BJ (cell line): ENCODE measurements around the gene DMD. TPM values are rescaled to one million over a fixed set of nuclear protein-coding genes. Genes with fewer than 3 reads are reported as not detected.

ENCODE experiments used
- CTCF ChIA-PET: fragments of 350-600 bp; formaldehyde crosslinking; extraction: SDS; loops from one replicate; lab custom pipeline; 2021; ENCODE audit warnings: antibody characterized with exemption, inconsistent platforms; lab: Yijun Ruan, JAX
- POLR2A ChIA-PET: fragments of 300-600 bp; sonication (Branson Sonifier 250); formaldehyde crosslinking; extraction: SDS; loops from one replicate; lab custom pipeline; 2021; ENCODE audit warnings: antibody characterized with exemption; lab: Charles Lee
- DNase-seq: peaks from one replicate; pipeline ENCODE4 v3.0.0-alpha.2; 2011; ENCODE audit warnings: low read depth
- H3K27me3 ChIP-seq: 2 replicates; pipeline ENCODE4 v1.6.0; 2011; ENCODE audit warnings: low read length; ENCODE audit not compliant: control insufficient read depth, insufficient read depth
- H3K36me3 ChIP-seq: 2 replicates; pipeline ENCODE4 v1.5.1; 2011; ENCODE audit warnings: low read length; ENCODE audit not compliant: control insufficient read depth, insufficient read depth
- H3K4me3 ChIP-seq: 2 replicates; pipeline ENCODE4 v1.5.1; 2011; ENCODE audit warnings: low read depth, mild to moderate bottlenecking, control low read depth, low read length
- polyA plus RNA-seq: library from polyadenylated mRNA; depleted of rRNA; stranded (reverse); fragments of >200 nt; gene quantifications from 2 replicates; pipeline ENCODE4 v1.2.3, GENCODE V29; 2011
- TF ChIP-seq, protein P1 (sequence below): IDR thresholded peaks from 2 replicates; pipeline ENCODE4 v1.5.1; 2011; ENCODE audit warnings: low read depth, mild to moderate bottlenecking, control low read depth, inconsistent platforms, low read length, moderate library complexity; ENCODE audit not compliant: insufficient read depth

DMD gene
- polyA plus RNA-seq, 1 experiment, result 12.5 TPM

DNA sequence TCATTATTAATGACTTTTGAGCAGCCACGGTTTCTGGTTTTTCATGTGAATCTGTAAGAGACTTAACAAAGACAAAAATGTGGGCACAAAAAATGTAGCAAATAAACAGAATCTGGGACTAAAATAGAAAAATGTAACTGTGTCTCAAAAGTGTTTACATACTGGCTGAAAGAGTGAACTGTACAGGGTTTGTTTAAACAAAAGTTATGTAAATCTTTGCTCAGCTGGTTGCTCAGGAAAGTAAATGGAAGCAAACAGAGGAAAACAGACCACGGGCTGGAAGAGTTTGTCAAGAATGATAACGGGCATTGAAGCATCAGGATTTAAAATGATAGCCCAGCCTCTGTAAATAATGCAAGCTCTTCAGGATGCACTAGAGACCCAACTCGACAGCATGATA is 1217.7 kb downstream of the DMD start:
- no peak overlapping the region for H3K4me3 ChIP-seq
- DNase-seq, result no peak
- POLR2A ChIA-PET, result no interaction called here

GRCh38 chrX:31988975-31989374 is 1222.4 kb downstream of the DMD start:
- DNase-seq, result no peak
- CTCF ChIA-PET, result no interaction called here

More for the DNA sequence above, 1217.7 kb downstream of the DMD start:
- Histone ChIP-seq H3K27me3 (no peaks in the 10 kb centered on the region), H3K36me3 (no peaks in the 10 kb centered on the region)
- CTCF ChIA-PET, result no interaction called here
- TF ChIP-seq, protein P1, sequence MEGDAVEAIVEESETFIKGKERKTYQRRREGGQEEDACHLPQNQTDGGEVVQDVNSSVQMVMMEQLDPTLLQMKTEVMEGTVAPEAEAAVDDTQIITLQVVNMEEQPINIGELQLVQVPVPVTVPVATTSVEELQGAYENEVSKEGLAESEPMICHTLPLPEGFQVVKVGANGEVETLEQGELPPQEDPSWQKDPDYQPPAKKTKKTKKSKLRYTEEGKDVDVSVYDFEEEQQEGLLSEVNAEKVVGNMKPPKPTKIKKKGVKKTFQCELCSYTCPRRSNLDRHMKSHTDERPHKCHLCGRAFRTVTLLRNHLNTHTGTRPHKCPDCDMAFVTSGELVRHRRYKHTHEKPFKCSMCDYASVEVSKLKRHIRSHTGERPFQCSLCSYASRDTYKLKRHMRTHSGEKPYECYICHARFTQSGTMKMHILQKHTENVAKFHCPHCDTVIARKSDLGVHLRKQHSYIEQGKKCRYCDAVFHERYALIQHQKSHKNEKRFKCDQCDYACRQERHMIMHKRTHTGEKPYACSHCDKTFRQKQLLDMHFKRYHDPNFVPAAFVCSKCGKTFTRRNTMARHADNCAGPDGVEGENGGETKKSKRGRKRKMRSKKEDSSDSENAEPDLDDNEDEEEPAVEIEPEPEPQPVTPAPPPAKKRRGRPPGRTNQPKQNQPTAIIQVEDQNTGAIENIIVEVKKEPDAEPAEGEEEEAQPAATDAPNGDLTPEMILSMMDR, result no peak

DNA sequence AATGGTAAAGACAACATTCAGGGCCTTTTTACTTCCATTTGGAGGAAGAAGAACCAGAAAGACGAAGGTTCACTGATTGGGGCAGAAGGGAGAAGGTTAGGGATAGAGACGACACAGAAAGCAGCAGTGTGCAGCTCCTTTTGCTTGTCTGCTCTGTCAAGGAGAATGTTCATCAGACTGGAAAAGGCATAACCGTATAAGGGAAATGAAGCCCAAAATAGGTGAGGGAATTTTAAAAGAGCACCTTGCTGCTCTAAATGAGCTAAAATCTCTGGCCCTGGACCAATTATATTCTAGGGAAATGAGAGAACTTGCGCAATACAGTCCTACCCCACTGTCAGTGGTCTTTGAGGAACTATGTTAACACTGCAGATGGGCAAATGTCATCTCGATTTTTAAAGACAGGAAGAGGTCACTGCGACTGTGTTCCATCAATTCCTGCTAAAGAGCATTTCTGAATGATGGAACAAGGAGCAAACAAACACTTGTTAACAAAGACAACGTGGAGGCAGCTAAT is 1229.7 kb downstream of the DMD start:
- DNase-seq, result no peak
- Histone ChIP-seq H3K4me3 (no peak overlapping the region), H3K27me3 (no peaks in the 10 kb centered on the region), H3K36me3 (no peaks in the 10 kb centered on the region)
- TF ChIP-seq, protein P1, result no peak
- ChIA-PET CTCF (no interaction called here), POLR2A (no interaction called here)

More at GRCh38 chrX:31988975-31989374, 1222.4 kb downstream of the DMD start:
- no peaks in the 10 kb centered on the region for H3K27me3 ChIP-seq
- no peak overlapping the region for H3K4me3 ChIP-seq
- TF ChIP-seq, protein P1, result no peak
- no peaks in the 10 kb centered on the region for H3K36me3 ChIP-seq
- POLR2A ChIA-PET, result no interaction called here

- H3K27me3 ChIP-seq, result no peaks in the 10 kb centered on the region
- no peak overlapping the region for H3K4me3 ChIP-seq
- TF ChIP-seq, protein P1, result no peak
- no peak for DNase-seq
- ChIA-PET CTCF (no interaction called here), POLR2A (no interaction called here)
- H3K36me3 ChIP-seq, result no peaks in the 10 kb centered on the region
Observed at GRCh38 chrX:31969714-31970113, 1241.6 kb downstream of the DMD start.

DNA sequence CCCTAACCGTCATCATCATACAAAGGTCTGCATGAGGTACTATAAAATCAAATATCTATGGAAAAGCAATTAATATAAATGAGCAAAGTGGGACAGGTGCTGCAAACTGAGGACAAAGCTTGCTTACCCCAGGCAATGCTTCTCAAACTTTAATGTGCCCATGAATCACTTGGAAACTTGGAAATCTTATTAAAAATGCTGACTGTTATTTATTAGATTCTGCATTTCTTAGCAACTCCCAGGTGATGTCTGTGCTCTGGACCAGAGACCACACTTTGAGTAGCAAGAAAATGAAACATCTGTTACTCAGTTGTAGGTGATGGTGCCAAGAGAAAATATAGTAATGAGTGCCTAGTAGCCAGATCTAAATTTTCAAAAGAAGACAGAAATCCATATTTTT is 1249.1 kb downstream of the DMD start:
- H3K4me3 ChIP-seq, result no peak overlapping the region
- TF ChIP-seq, protein P1, result no peak
- H3K27me3 ChIP-seq, result no peaks in the 10 kb centered on the region
- ChIA-PET CTCF (no interaction called here), POLR2A (no interaction called here)
- DNase-seq, result no peak
- H3K36me3 ChIP-seq, result no peaks in the 10 kb centered on the region
